Muscle layer of colon (tissue), 2 donors: ENCODE results near the gene NSMF.
"Not testable (repeated sequence)": the region's sequence is repeated elsewhere in the genome, so short reads cannot be mapped to it uniquely, and the experiment has no call there.

Source experiments
- H3K27ac ChIP-seq: one replicate; pipeline ENCODE4 v1.7.0; 2013; ENCODE audit warnings: low read depth, mild to moderate bottlenecking, low read length, moderate library complexity
- H3K27me3 ChIP-seq, 2 donors: one replicate each; pipeline ENCODE4 v1.7.0; 2013; ENCODE audit warnings: low read length in 2 of 2, mild to moderate bottlenecking in 2 of 2; ENCODE audit not compliant: insufficient read depth in 2 of 2, control insufficient read depth in 1 of 2
- H3K36me3 ChIP-seq: one replicate; pipeline ENCODE4 v1.7.0; 2013; ENCODE audit warnings: mild to moderate bottlenecking, low read length; ENCODE audit not compliant: insufficient read depth
- H3K4me1 ChIP-seq: one replicate; pipeline ENCODE4 v1.7.0; 2013; ENCODE audit warnings: mild to moderate bottlenecking, low read length; ENCODE audit not compliant: insufficient read depth
- H3K4me3 ChIP-seq, 2 donors: one replicate each; pipeline ENCODE4 v1.7.0; 2013; ENCODE audit warnings: low read length in 2 of 2, low read depth in 1 of 2, mild to moderate bottlenecking in 1 of 2, moderate library complexity in 1 of 2
- H3K9ac ChIP-seq: one replicate; pipeline ENCODE4 v1.7.0; 2013; ENCODE audit warnings: low read length
- H3K9me3 ChIP-seq: one replicate; pipeline ENCODE4 v1.7.0; 2013; ENCODE audit warnings: mild to moderate bottlenecking, low read length
- donor health status: abdominal sarcoma.
- donor health status: Adenocarcinoma of cecum.

Gene NSMF

GRCh38 chr9:137416006-137416562, 43.0 kb downstream of the NSMF start:
- Histone ChIP-seq H3K27ac (no peak overlapping the region), H3K4me1 (no peaks in the 10 kb centered on the region)

GRCh38 chr9:137415451-137415850, 43.7 kb downstream of the NSMF start:
- Histone ChIP-seq H3K27me3 (no peaks in the 10 kb centered on the region), H3K36me3 (no peaks in the 10 kb centered on the region), H3K4me1 (no peaks in the 10 kb centered on the region), H3K9ac (no peak overlapping the region), H3K27ac (no peak overlapping the region), H3K4me3 (no peak overlapping the region), H3K9me3 (no peaks in the 10 kb centered on the region)

More at GRCh38 chr9:137416006-137416562, 43.0 kb downstream of the NSMF start:
- no peak overlapping the region for H3K9ac ChIP-seq
- no peaks in the 10 kb centered on the region for H3K9me3 ChIP-seq
- H3K27me3 ChIP-seq, result no peaks in the 10 kb centered on the region
- H3K36me3 ChIP-seq, result no peaks in the 10 kb centered on the region
- no peak overlapping the region for H3K4me3 ChIP-seq

GRCh38 chr9:137412431-137412830, 46.7 kb downstream of the NSMF start:
- no peaks in the 10 kb centered on the region for H3K4me1 ChIP-seq
- no peak overlapping the region for H3K27ac ChIP-seq
- H3K4me3 ChIP-seq, result no peak overlapping the region

DNA sequence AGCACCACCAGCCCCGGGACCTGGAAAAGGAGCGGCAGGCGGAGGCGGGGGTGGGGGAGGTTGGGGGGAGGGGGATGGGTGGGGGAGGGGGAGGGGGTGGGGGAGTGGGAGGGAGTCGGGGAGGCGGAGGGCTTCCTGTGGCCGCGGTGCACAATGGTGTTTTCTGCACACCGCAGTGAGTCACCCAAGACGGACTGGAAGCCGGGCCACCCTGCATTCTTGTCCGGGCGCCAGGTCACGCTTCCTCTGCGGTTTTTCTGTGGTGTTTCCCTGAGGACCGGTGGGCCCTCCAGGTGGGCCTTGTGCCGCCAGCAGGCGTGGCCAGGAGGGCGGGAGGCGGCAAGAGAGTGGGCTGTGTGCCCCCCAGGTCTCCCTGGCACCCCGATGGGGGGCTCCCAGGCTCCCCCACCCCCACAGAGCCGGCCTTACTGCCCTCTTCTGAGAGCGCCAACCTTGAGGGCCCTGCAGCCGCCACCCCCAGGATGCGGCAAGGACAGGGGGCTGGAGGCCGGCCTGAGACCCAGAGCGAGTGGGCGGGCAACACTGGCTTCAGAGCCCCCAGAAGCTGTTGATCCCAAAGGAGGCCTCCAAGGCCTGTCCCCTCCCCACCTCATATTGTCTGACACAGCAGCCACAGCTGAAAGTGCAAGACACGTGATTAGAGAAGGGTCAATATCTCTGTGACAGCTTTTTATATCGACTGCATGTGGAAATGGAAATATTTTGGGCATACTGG, 47.3 kb downstream of the NSMF start:
- Histone ChIP-seq H3K36me3 (no peaks in the 10 kb centered on the region), H3K9me3 (no peaks in the 10 kb centered on the region), H3K27ac (no peak overlapping the region), H3K27me3 (no peaks in the 10 kb centered on the region), H3K4me3 (no peak overlapping the region), H3K9ac (no peak overlapping the region), H3K4me1 (no peaks in the 10 kb centered on the region)

More at GRCh38 chr9:137412431-137412830, 46.7 kb downstream of the NSMF start:
- Histone ChIP-seq H3K36me3 (no peaks in the 10 kb centered on the region), H3K9ac (no peak overlapping the region), H3K27me3 (no peaks in the 10 kb centered on the region), H3K9me3 (no peaks in the 10 kb centered on the region)

GRCh38 chr9:137411260-137411644, 47.9 kb downstream of the NSMF start:
- Histone ChIP-seq H3K4me1 (no peaks in the 10 kb centered on the region), H3K9me3 (no peaks in the 10 kb centered on the region), H3K27ac (no peak overlapping the region), H3K36me3 (no peaks in the 10 kb centered on the region), H3K4me3 (no peak overlapping the region), H3K9ac (no peak overlapping the region), H3K27me3 (peaks cover 0 to 4% of the 10 kb centered on the region in 2 donors)

- H3K9me3 ChIP-seq, result no peaks in the 10 kb centered on the region
- peaks cover 0 to 7% of the 10 kb centered on the region in 2 donors for H3K27me3 ChIP-seq
- H3K27ac ChIP-seq, result no peak overlapping the region
- H3K36me3 ChIP-seq, result no peaks in the 10 kb centered on the region
- no peak overlapping the region for H3K9ac ChIP-seq
- no peak overlapping the region for H3K4me3 ChIP-seq
- H3K4me1 ChIP-seq, result no peaks in the 10 kb centered on the region
Observed at GRCh38 chr9:137410891-137411249, 48.3 kb downstream of the NSMF start.

DNA sequence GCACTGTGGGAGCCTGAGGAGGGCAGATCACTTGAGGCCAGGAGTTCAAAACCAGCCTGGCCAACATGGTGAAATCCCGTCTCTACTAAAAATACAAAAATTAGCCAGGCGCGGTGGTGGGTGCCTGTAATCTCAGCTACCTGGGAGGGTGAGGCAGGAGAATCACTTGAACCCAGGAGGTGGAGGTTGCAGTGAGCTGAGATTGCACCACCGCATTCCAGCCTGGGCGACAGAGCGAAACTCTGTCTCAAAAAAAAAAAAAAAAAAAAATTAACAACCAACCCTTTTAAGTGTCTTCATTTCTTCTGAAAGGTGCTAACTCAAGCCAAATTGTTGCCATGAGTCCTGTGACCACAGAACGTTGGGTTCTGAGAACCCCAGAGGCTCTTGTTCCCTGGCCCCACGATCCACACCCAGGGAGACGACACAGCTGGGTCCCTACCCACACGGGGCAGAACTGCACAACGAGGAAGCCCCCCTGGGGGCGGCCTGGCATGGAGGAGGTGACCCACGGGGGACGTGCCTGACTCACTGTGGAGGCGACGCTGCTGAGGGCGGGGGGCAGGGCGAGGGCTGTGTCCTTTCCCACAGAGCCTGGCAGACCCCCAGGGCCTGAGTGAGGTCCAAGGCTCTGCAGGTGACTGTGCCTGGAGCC, 48.8 kb downstream of the NSMF start:
- H3K4me3 ChIP-seq, H3K36me3 ChIP-seq, H3K9ac ChIP-seq, H3K9me3 ChIP-seq, H3K27me3 ChIP-seq, H3K27ac ChIP-seq, H3K4me1 ChIP-seq: not testable (repeated sequence)

DNA sequence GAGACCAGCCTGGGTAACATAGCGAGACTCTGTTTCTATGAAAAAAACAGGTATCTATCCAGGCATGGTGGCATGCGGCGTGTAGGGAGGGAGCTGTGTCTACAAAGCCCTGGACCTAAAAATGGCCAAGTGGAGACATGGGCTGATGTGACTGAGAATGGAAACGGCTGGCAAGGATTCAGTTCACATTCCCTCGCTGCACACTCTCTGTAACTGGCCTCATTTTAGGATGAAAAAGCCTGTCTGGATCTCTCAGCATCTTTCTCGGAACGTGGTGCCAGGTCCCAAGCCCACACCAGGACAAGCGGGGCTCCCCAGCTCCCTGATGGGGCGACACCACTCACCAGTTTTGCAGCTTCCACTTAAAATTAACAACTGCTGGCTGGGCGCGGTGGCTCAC, 49.6 kb downstream of the NSMF start:
- Histone ChIP-seq H3K4me1 (no peaks in the 10 kb centered on the region), H3K36me3 (no peaks in the 10 kb centered on the region), H3K9me3 (no peaks in the 10 kb centered on the region), H3K27me3 (peaks cover 0 to 7% of the 10 kb centered on the region in 2 donors), H3K4me3 (no peak overlapping the region), H3K9ac (no peak overlapping the region), H3K27ac (no peak overlapping the region)

DNA sequence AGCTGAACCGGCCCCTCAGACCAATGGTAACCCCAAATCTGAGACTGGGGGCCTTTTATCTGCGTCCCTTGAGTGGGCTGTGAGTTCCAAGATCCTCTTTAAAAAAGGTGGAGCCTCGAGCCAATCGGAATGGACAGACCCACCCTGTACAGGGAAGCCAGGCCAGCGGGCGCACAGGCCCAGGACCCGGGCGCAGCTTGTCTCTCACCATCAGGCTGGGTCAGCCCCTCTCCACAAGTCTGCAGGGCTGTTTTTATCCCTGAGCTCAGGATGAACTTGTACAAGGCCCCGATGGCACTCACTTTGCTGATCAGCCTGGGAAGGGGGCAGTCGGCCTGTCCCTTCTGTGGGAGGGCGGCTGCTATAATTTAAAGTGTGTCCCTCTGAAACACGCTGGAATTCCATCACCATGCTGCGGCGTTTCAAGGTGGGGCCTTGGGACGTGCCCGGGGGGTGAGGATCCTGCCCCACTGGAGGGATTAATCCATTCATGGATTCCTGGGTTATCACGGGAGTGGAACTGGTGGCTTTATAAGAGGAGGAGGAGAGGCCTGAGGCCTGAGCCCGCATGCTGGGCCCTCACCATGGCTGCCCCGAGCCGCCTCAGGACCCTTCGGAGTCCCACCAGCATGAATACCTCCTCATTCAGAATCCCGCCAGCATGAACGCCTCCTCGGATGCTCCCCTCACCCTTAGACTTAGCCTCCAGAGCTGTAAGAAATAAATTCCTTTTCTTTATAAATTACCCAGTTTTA, 50.3 kb downstream of the NSMF start:
- H3K9me3 ChIP-seq, result no peaks in the 10 kb centered on the region
- H3K27me3 ChIP-seq, result peaks cover 0 to 7% of the 10 kb centered on the region in 2 donors
- H3K9ac ChIP-seq, result no peak overlapping the region
- H3K27ac ChIP-seq, result no peak overlapping the region
- no peaks in the 10 kb centered on the region for H3K36me3 ChIP-seq
- no peak overlapping the region for H3K4me3 ChIP-seq
- no peaks in the 10 kb centered on the region for H3K4me1 ChIP-seq

- Histone ChIP-seq H3K36me3 (no peaks in the 10 kb centered on the region), H3K27ac (no peak overlapping the region), H3K4me3 (peak overlapping the region in 1 of 2 donors; percentile 41), H3K27me3 (peaks cover 0 to 7% of the 10 kb centered on the region in 2 donors), H3K9me3 (no peaks in the 10 kb centered on the region), H3K9ac (no peak overlapping the region), H3K4me1 (no peaks in the 10 kb centered on the region)
Observed at GRCh38 chr9:137407590-137408300, 51.4 kb downstream of the NSMF start.
